Stimulated activated naive CD8-positive, alpha-beta T cell treated with anti-CD3 and anti-CD28 coated beads, Interleukin-15, Interleukin-2, amounts not matched to agents 100 ng/mL and 50 ng/mL, for 24 hours (primary cell): ENCODE results near the gene SMARCD3.

Experiments
- H3K27ac Mint-ChIP-seq: one replicate; pipeline ENCODE4 v1.8.0; 2021; ENCODE audit warnings: mild to moderate bottlenecking, mixed read lengths
- H3K27me3 Mint-ChIP-seq: one replicate; pipeline ENCODE4 v1.8.0; 2021; ENCODE audit warnings: mixed read lengths
- H3K36me3 Mint-ChIP-seq: one replicate; pipeline ENCODE4 v1.8.0; 2021; ENCODE audit warnings: low read depth, mixed read lengths
- H3K4me1 Mint-ChIP-seq: one replicate; pipeline ENCODE4 v1.8.0; 2021; ENCODE audit warnings: low read depth, mixed read lengths
- H3K4me3 Mint-ChIP-seq: one replicate; pipeline ENCODE4 v1.8.0; 2021; ENCODE audit warnings: mild to moderate bottlenecking, mixed read lengths
- H3K9me3 Mint-ChIP-seq: one replicate; pipeline ENCODE4 v1.8.0; 2021; ENCODE audit warnings: mixed read lengths

Gene SMARCD3

GRCh38 chr7:151276666-151277590 lies 28.4 kb upstream of the SMARCD3 start:
- Mint-ChIP-seq H3K9me3 (no peaks in the 10 kb centered on the region), H3K27me3 (peaks cover 9% of the 10 kb centered on the region), H3K4me1 (peaks cover 19% of the 10 kb centered on the region), H3K4me3 (peak overlapping the region; percentile 65), H3K36me3 (no peaks in the 10 kb centered on the region), H3K27ac (peak overlapping the region; percentile 56)

GRCh38 chr7:151275813-151276577 lies 27.5 kb upstream of the SMARCD3 start:
- H3K27ac Mint-ChIP-seq: no peak overlapping the region
- H3K4me3 Mint-ChIP-seq: peak overlapping the region; percentile 38
- H3K4me1 Mint-ChIP-seq: peaks cover 19% of the 10 kb centered on the region
- peaks cover 5% of the 10 kb centered on the region for H3K27me3 Mint-ChIP-seq
- H3K36me3 Mint-ChIP-seq: no peaks in the 10 kb centered on the region
- H3K9me3 Mint-ChIP-seq: no peaks in the 10 kb centered on the region

GRCh38 chr7:151274936-151275812 lies 26.7 kb upstream of the SMARCD3 start:
- Mint-ChIP-seq H3K27ac (no peak overlapping the region), H3K4me1 (peaks cover 19% of the 10 kb centered on the region), H3K9me3 (no peaks in the 10 kb centered on the region), H3K36me3 (no peaks in the 10 kb centered on the region), H3K4me3 (peak overlapping the region; percentile 38), H3K27me3 (peaks cover 5% of the 10 kb centered on the region)

- Mint-ChIP-seq H3K27me3 (peaks cover 4% of the 10 kb centered on the region), H3K4me3 (no peak overlapping the region), H3K9me3 (no peaks in the 10 kb centered on the region), H3K27ac (peak overlapping the region; percentile 65), H3K4me1 (peaks cover 19% of the 10 kb centered on the region), H3K36me3 (no peaks in the 10 kb centered on the region)
These were observed 25.9 kb upstream of the SMARCD3 start for GRCh38 chr7:151274396-151274795.

- peaks cover 19% of the 10 kb centered on the region for H3K4me1 Mint-ChIP-seq
- H3K9me3 Mint-ChIP-seq: no peaks in the 10 kb centered on the region
- H3K36me3 Mint-ChIP-seq: no peaks in the 10 kb centered on the region
- no peak overlapping the region for H3K4me3 Mint-ChIP-seq
- H3K27me3 Mint-ChIP-seq: no peaks in the 10 kb centered on the region
- H3K27ac Mint-ChIP-seq: no peak overlapping the region
These were observed 25.3 kb upstream of the SMARCD3 start for GRCh38 chr7:151273651-151274390.

GRCh38 chr7:151272877-151273276 lies 24.4 kb upstream of the SMARCD3 start:
- no peaks in the 10 kb centered on the region for H3K36me3 Mint-ChIP-seq
- no peak overlapping the region for H3K27ac Mint-ChIP-seq
- H3K4me1 Mint-ChIP-seq: peaks cover 19% of the 10 kb centered on the region
- no peak overlapping the region for H3K4me3 Mint-ChIP-seq
- H3K27me3 Mint-ChIP-seq: no peaks in the 10 kb centered on the region
- H3K9me3 Mint-ChIP-seq: no peaks in the 10 kb centered on the region

- H3K4me3 Mint-ChIP-seq: no peak overlapping the region
- peaks cover 17% of the 10 kb centered on the region for H3K4me1 Mint-ChIP-seq
- no peak overlapping the region for H3K27ac Mint-ChIP-seq
- no peaks in the 10 kb centered on the region for H3K9me3 Mint-ChIP-seq
- H3K36me3 Mint-ChIP-seq: no peaks in the 10 kb centered on the region
- H3K27me3 Mint-ChIP-seq: no peaks in the 10 kb centered on the region
These were observed 23.9 kb upstream of the SMARCD3 start for GRCh38 chr7:151272405-151272804.

- no peak overlapping the region for H3K4me3 Mint-ChIP-seq
- H3K27me3 Mint-ChIP-seq: no peaks in the 10 kb centered on the region
- no peaks in the 10 kb centered on the region for H3K36me3 Mint-ChIP-seq
- peaks cover 12% of the 10 kb centered on the region for H3K4me1 Mint-ChIP-seq
- H3K27ac Mint-ChIP-seq: no peak overlapping the region
- no peaks in the 10 kb centered on the region for H3K9me3 Mint-ChIP-seq
These were observed 23.3 kb upstream of the SMARCD3 start for GRCh38 chr7:151271699-151272355.

- Mint-ChIP-seq H3K9me3 (no peaks in the 10 kb centered on the region), H3K27me3 (no peaks in the 10 kb centered on the region), H3K27ac (no peak overlapping the region), H3K4me1 (peaks cover 6% of the 10 kb centered on the region), H3K4me3 (no peak overlapping the region), H3K36me3 (no peaks in the 10 kb centered on the region)
These were observed 21.0 kb upstream of the SMARCD3 start for GRCh38 chr7:151269511-151269910.

- Mint-ChIP-seq H3K4me3 (no peak overlapping the region), H3K27ac (no peak overlapping the region), H3K4me1 (no peaks in the 10 kb centered on the region), H3K27me3 (no peaks in the 10 kb centered on the region), H3K9me3 (no peaks in the 10 kb centered on the region), H3K36me3 (no peaks in the 10 kb centered on the region)
These were observed 16.9 kb upstream of the SMARCD3 start for GRCh38 chr7:151265351-151265931.

GRCh38 chr7:151264615-151265014 lies 16.1 kb upstream of the SMARCD3 start:
- Mint-ChIP-seq H3K4me3 (no peak overlapping the region), H3K36me3 (no peaks in the 10 kb centered on the region), H3K4me1 (no peaks in the 10 kb centered on the region), H3K9me3 (no peaks in the 10 kb centered on the region), H3K27me3 (no peaks in the 10 kb centered on the region), H3K27ac (no peak overlapping the region)

GRCh38 chr7:151261529-151261928 lies 13.0 kb upstream of the SMARCD3 start:
- Mint-ChIP-seq H3K27ac (no peak overlapping the region), H3K27me3 (peaks cover 6% of the 10 kb centered on the region), H3K4me1 (no peaks in the 10 kb centered on the region), H3K36me3 (no peaks in the 10 kb centered on the region), H3K4me3 (no peak overlapping the region), H3K9me3 (no peaks in the 10 kb centered on the region)

- no peak overlapping the region for H3K27ac Mint-ChIP-seq
- H3K4me3 Mint-ChIP-seq: no peak overlapping the region
- no peaks in the 10 kb centered on the region for H3K4me1 Mint-ChIP-seq
- H3K9me3 Mint-ChIP-seq: no peaks in the 10 kb centered on the region
- peaks cover 6% of the 10 kb centered on the region for H3K27me3 Mint-ChIP-seq
- H3K36me3 Mint-ChIP-seq: no peaks in the 10 kb centered on the region
These were observed 12.4 kb upstream of the SMARCD3 start for GRCh38 chr7:151260883-151261282.
